GM12874 (cell line): ENCODE data around the gene KARS1.

Experiments
- TF ChIP-seq, protein P1 (sequence below): IDR thresholded peaks from 2 replicates; pipeline ENCODE4 v1.5.1; 2011; ENCODE audit warnings: low read depth, mild to moderate bottlenecking, control low read depth, low read length, moderate library complexity; ENCODE audit not compliant: insufficient read depth

KARS1 gene

GRCh38 chr16:75615619-75616018 lies 31.8 kb downstream of the KARS1 start:
- TF ChIP-seq, protein P1, sequence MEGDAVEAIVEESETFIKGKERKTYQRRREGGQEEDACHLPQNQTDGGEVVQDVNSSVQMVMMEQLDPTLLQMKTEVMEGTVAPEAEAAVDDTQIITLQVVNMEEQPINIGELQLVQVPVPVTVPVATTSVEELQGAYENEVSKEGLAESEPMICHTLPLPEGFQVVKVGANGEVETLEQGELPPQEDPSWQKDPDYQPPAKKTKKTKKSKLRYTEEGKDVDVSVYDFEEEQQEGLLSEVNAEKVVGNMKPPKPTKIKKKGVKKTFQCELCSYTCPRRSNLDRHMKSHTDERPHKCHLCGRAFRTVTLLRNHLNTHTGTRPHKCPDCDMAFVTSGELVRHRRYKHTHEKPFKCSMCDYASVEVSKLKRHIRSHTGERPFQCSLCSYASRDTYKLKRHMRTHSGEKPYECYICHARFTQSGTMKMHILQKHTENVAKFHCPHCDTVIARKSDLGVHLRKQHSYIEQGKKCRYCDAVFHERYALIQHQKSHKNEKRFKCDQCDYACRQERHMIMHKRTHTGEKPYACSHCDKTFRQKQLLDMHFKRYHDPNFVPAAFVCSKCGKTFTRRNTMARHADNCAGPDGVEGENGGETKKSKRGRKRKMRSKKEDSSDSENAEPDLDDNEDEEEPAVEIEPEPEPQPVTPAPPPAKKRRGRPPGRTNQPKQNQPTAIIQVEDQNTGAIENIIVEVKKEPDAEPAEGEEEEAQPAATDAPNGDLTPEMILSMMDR = no peak

- TF ChIP-seq, protein P1 = no peak
Observed at GRCh38 chr16:75614066-75614897, 33.2 kb downstream of the KARS1 start.

DNA sequence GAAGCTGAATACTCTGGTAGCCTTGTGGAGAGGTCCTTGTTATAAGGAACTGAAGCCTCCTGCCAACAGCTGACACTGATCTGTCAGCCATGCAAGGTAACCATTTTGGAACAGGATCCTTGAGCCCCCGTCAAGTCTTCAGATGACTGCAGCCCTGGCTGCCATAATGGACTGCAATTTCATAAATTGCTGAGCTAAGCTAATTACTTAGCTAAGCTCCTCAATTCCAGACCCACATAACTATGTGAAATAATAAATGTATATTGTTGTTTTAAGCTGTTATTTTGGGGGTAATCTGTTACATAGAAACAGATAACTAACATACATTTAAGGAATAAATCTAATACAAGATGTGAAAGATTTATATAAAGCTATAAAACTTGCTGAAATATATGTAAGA lies 41.0 kb downstream of the KARS1 start:
- TF ChIP-seq, protein P1 = no peak

- TF ChIP-seq, protein P1 = no peak
Observed at GRCh38 chr16:75603241-75603640, 44.2 kb downstream of the KARS1 start.

- TF ChIP-seq, protein P1 = no peak
Observed at GRCh38 chr16:75599452-75600277, 47.8 kb downstream of the KARS1 start.

DNA sequence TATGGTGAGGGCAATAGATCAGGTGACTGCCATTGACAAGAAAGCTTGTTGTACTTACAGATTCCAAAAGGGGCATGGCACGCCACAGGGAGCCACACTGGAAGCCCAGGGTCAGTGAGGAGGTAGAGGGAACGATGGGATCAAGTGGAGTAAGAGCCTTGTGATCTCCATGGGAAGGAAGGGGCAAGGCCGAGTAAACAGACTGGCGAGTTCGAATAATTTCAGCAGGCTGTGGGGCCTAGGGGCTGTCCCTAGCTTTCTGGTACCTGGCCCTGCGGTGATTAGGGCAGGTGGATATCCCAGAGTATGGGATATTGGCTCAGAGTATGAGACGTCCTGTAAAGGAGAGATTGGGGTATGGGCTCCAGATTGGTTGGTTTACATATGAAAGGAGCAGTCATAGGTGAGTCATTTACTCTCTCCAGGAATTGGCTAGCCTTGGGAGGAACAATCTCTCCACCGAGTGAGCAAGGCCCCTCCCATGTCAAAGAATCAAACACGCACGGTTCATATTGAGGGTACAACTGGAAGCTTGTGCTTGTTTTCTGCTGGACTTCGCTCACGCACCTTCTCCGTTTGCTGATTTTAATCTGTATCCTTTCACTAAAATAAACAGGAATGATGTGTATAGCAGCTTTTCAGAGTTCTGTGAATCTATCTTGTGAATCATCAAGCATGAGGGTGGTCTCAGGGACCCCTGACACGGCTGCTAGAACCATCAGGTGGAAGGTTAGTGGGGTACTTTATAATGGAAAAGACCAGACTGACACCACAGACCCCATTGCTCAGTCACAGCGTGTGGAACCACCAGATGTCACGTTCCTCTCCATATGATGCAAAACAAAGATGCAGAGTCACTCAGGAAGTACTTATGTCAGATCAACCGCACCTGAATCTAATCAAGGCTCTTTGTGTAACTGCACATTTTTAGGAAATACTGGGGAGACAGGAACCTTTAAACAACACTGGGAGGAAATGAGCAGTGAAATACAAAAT lies 53.3 kb downstream of the KARS1 start:
- TF ChIP-seq, protein P1 = no peak

GRCh38 chr16:75593308-75593707 lies 54.2 kb downstream of the KARS1 start:
- TF ChIP-seq, protein P1 = no peak
